CD8-positive, alpha-beta memory T cell (primary cell): ENCODE data around the gene PITPNC1. TPM values are rescaled to one million over a fixed set of nuclear protein-coding genes. Genes with fewer than 3 reads are reported as not detected.
A peak's percentile ranks its signal among the peaks of the same experiment; 100 is the strongest.

Source experiments
- CTCF ChIA-PET: fragments of 350-600 bp; sonication (Branson Sonifier 250); formaldehyde crosslinking; loops from one replicate; lab custom pipeline; 2021; ENCODE audit warnings: antibody characterized with exemption; lab: Charles Lee
- POLR2A ChIA-PET: fragments of 350-600 bp; sonication (Branson Sonifier 250); formaldehyde crosslinking; loops from one replicate; lab custom pipeline; 2021; ENCODE audit warnings: antibody characterized with exemption; lab: Charles Lee
- DNase-seq, 5 donors: peaks; one replicate each; pipeline versions ENCODE4 v3.0.0 to v3.0.0-alpha.2; 2020 to 2022; ENCODE audit warnings: mixed read lengths in 1 of 5
- H3K27ac ChIP-seq: one replicate; pipeline ENCODE4 v1.7.0; 2013; ENCODE audit warnings: low read depth, mild to moderate bottlenecking, low read length, moderate library complexity
- H3K27me3 ChIP-seq: 2 replicates; pipeline ENCODE4 v1.7.0; 2013; ENCODE audit warnings: low read length, mild to moderate bottlenecking; ENCODE audit not compliant: insufficient read depth, poor library complexity, severe bottlenecking
- H3K36me3 ChIP-seq: 2 replicates; pipeline ENCODE4 v1.7.0; 2013; ENCODE audit warnings: mild to moderate bottlenecking, low read length, moderate library complexity; ENCODE audit not compliant: insufficient read depth
- H3K4me1 ChIP-seq: 2 replicates; pipeline ENCODE4 v1.7.0; 2013; ENCODE audit warnings: mild to moderate bottlenecking, low read length, moderate library complexity; ENCODE audit not compliant: insufficient read depth
- H3K4me3 ChIP-seq: 2 replicates; pipeline ENCODE4 v1.7.0; 2013; ENCODE audit warnings: mild to moderate bottlenecking, low read length
- H3K9me3 ChIP-seq: 2 replicates; pipeline ENCODE4 v1.7.0; 2013; ENCODE audit warnings: mild to moderate bottlenecking, low read length
- H3K27ac Mint-ChIP-seq, 8 donors: one replicate each; pipeline ENCODE4 v1.8.0; 2020 to 2021; ENCODE audit warnings: mixed read lengths in 8 of 8, mild to moderate bottlenecking in 6 of 8, inconsistent platforms in 3 of 8, moderate library complexity in 3 of 8
- H3K27me3 Mint-ChIP-seq, 2 donors: one replicate each; pipeline ENCODE4 v1.8.0; 2020 to 2021; ENCODE audit warnings: mixed read lengths in 2 of 2, mild to moderate bottlenecking in 1 of 2, moderate library complexity in 1 of 2
- H3K36me3 Mint-ChIP-seq, 3 donors: one replicate each; pipeline ENCODE4 v1.8.0; 2020 to 2021; ENCODE audit warnings: mixed read lengths in 3 of 3, inconsistent platforms in 1 of 3, mild to moderate bottlenecking in 1 of 3
- H3K4me1 Mint-ChIP-seq, 3 donors: one replicate each; pipeline ENCODE4 v1.8.0; 2020 to 2021; ENCODE audit warnings: mixed read lengths in 3 of 3, inconsistent platforms in 1 of 3, mild to moderate bottlenecking in 1 of 3
- H3K4me3 Mint-ChIP-seq, 7 donors: one replicate each; pipeline ENCODE4 v1.8.0; 2020 to 2021; ENCODE audit warnings: mixed read lengths in 7 of 7, mild to moderate bottlenecking in 6 of 7, moderate library complexity in 4 of 7, inconsistent platforms in 2 of 7
- H3K9me3 Mint-ChIP-seq, 5 donors: one replicate each; pipeline ENCODE4 v1.8.0; 2020 to 2022; ENCODE audit warnings: mixed read lengths in 5 of 5, mild to moderate bottlenecking in 3 of 5, moderate library complexity in 2 of 5, inconsistent platforms in 1 of 5
- polyA plus RNA-seq: library from polyadenylated mRNA; unstranded; fragments of 300-500 nt; fragmentation: Illumina TruSeq; gene quantifications from one replicate; pipeline ENCODE4 v1.2.3, GENCODE V29; 2021
- total RNA-seq, 2 experiments: library from RNA; stranded (reverse); gene quantifications; one replicate each; pipeline ENCODE4 v1.2.3, GENCODE V29; 2021

Gene PITPNC1
- total and polyA plus RNA-seq, 3 experiments from 2014 or later: 43.1 to 163 (median 45.1) TPM

DNA sequence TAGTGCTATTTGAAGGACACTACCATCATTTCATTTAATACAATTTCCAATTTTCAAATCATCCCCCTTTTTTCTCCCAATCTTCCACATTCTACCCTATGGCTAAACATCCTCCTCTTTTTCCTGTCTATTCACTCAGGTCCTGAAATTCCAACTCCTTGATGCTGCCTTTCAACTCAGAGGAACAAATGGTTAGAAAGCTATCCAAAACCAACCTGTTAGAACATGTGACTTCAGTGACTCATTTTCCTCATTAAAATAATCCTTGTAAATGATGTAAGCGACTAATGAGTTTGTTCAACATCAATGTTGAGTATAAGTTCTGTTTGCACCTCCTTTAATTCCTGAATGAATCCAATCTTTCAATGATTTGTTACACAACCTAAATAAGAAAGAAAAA, 16.2 kb upstream of the PITPNC1 start:
- Histone ChIP-seq H3K4me1 (peaks cover 55% of the 10 kb centered on the region), H3K36me3 (peaks cover 6% of the 10 kb centered on the region), H3K4me3 (no peak overlapping the region), H3K27ac (no peak overlapping the region), H3K27me3 (no peaks in the 10 kb centered on the region), H3K9me3 (no peaks in the 10 kb centered on the region)
- Mint-ChIP-seq H3K27ac (peak overlapping the region in 7 of 8 donors; percentile 69 to 93 (median 88)), H3K36me3 (peaks cover 0 to 64% (median 8%) of the 10 kb centered on the region in 3 donors), H3K9me3 (no peaks in the 10 kb centered on the region), H3K4me1 (peaks cover 61 to 89% (median 82%) of the 10 kb centered on the region in 3 donors), H3K27me3 (no peaks in the 10 kb centered on the region), H3K4me3 (peak overlapping the region in 1 of 7 donors; percentile 55)
- ChIA-PET POLR2A (no interaction called here), CTCF (interaction anchor here (1.1 to 1.7 kb wide), 2 partner anchors 327 to 329 kb away, joined by 4 to 5 read pairs; no protein-coding TSS in a partner anchor)
- no peak for DNase-seq

DNA sequence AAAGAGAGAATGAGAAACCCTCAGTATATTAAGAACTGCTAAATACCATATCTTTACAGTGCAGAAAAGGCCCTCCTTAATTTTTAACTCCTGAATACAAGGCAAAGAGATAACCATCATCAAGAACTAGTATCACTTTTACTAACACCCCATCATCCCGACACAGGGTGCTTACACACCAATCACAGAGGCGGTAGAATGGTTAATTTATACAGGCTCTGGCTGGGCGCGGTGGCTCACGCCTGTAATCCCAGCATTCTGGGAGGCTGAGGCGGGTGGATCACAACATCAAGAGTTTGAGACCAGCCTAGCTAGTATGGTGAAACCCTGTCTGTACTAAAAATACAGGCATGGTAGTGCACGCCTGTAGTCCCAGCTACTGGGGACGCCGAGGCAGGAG, 14.9 kb upstream of the PITPNC1 start:
- H3K4me3 Mint-ChIP-seq: peak overlapping the region in 5 of 7 donors; percentile 16 to 54 (median 31)
- H3K4me1 ChIP-seq: peaks cover 55% of the 10 kb centered on the region
- ChIA-PET CTCF (interaction anchor here (0.7 to 2.4 kb wide), 3 partner anchors 11 to 173 kb away, joined by 3 to 11 read pairs (median 3); no protein-coding TSS in a partner anchor), POLR2A (interaction anchor here (0.7 to 1.0 kb wide), 2 partner anchors 117 to 165 kb away, joined by 3 to 5 read pairs; partner anchors contain the start of gene HELZ)
- H3K27me3 ChIP-seq: no peaks in the 10 kb centered on the region
- peaks cover 0 to 60% (median 8%) of the 10 kb centered on the region in 3 donors for H3K36me3 Mint-ChIP-seq
- peaks cover 5% of the 10 kb centered on the region for H3K36me3 ChIP-seq
- H3K4me3 ChIP-seq: no peak overlapping the region
- H3K27ac Mint-ChIP-seq: peak overlapping the region in 7 of 8 donors; percentile 9 to 70 (median 59)
- DNase-seq: no peak
- H3K27me3 Mint-ChIP-seq: peaks cover 0 to 2% of the 10 kb centered on the region in 2 donors
- H3K4me1 Mint-ChIP-seq: peaks cover 64 to 93% (median 87%) of the 10 kb centered on the region in 3 donors
- H3K9me3 ChIP-seq: no peaks in the 10 kb centered on the region
- H3K27ac ChIP-seq: no peak overlapping the region
- no peaks in the 10 kb centered on the region for H3K9me3 Mint-ChIP-seq

DNA sequence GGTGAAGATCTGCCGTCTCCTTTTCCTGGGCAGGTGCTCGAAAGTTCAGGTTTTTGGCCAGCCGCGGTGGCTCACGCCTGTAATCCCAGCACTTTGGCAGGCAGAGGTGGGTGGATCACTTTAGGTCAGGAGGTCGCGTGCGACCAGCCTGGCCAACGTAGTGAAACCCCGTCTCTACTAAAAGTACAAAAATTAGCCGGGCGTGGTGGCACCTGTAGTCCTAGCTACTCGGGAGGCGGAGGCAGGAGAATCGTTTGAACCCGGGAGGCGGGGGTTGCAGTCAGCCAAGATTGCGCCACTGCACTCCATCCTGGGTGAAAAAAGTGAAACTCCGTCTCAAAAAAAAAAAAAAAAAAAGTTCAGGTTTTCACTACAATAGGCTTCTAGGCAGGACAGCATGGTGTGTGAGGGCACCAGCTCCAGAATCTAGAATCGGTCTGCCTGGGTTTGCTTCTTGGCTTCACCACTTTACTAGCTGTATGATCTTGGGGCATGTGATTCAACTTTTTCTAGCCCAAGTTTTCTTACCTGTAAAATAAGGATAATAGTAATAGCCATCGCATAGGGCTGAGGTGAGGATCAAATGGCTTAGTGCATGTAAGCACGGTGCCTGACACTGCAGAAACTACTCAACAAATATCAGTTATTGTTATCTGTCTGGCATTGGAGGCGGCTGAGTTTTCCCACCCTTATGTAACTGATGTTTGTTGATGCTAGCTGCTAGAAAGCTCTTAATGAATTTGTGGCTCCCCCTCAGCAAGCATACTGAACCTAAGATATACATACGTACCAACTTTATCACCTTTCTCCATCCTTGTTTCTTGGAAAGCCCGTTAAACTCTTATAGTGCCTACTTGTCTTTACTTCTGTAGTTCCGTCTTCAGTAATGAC, 12.0 kb upstream of the PITPNC1 start:
- H3K4me1 ChIP-seq: peaks cover 39% of the 10 kb centered on the region
- CTCF ChIA-PET: interaction anchor here (0.7 to 3.9 kb wide), 4 partner anchors 11 to 323 kb away, joined by 3 to 35 read pairs (median 5); partner anchors contain the start of gene PITPNC1
- peaks cover 5% of the 10 kb centered on the region for H3K36me3 ChIP-seq
- POLR2A ChIA-PET: interaction anchor here (0.6 to 3.1 kb wide), 5 partner anchors 13 to 742 kb away, joined by 3 to 20 read pairs (median 4); partner anchors contain the start of genes NOL11 and PITPNC1
- H3K4me3 Mint-ChIP-seq: peak overlapping the region; percentile 91 to 98 (median 96)
- H3K9me3 Mint-ChIP-seq: no peaks in the 10 kb centered on the region
- H3K27me3 Mint-ChIP-seq: peaks cover 0 to 2% of the 10 kb centered on the region in 2 donors
- H3K36me3 Mint-ChIP-seq: peaks cover 0 to 45% (median 6%) of the 10 kb centered on the region in 3 donors
- H3K27ac Mint-ChIP-seq: peak overlapping the region; percentile 87 to 99 (median 97)
- H3K4me3 ChIP-seq: peak overlapping the region; percentile 90
- peak overlapping the region; percentile 92 for H3K27ac ChIP-seq
- DNase-seq: no peak
- no peaks in the 10 kb centered on the region for H3K27me3 ChIP-seq
- H3K9me3 ChIP-seq: no peaks in the 10 kb centered on the region
- H3K4me1 Mint-ChIP-seq: peaks cover 49 to 67% (median 66%) of the 10 kb centered on the region in 3 donors

DNA sequence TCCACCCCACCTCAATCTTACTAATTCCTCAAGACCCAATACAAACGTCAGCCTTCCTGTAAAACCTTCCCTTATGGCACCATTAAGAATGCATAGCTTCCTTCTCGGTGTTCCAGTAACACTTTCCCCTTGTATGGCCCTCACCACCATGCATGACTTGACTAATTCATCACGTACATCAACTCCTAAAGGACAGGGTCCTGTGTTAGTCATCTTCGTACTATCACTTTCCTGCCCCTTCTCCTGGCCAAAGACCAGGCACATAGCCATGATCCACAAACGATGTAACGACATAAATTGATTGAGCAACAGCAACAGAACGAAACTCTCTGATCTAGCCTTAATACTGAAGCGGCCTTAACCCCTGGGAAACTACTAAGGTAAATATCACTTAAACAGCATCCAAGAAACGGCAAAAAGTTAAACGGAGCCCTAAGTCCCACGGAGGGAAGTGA, 11.3 kb upstream of the PITPNC1 start:
- no peaks in the 10 kb centered on the region for H3K9me3 Mint-ChIP-seq
- Histone ChIP-seq H3K9me3 (no peaks in the 10 kb centered on the region), H3K4me1 (peaks cover 32% of the 10 kb centered on the region), H3K36me3 (peaks cover 1% of the 10 kb centered on the region), H3K27me3 (no peaks in the 10 kb centered on the region), H3K27ac (peak overlapping the region; percentile 92), H3K4me3 (peak overlapping the region; percentile 90)
- H3K27ac Mint-ChIP-seq: peak overlapping the region; percentile 87 to 99 (median 97)
- CTCF ChIA-PET: interaction anchor here (1.4 to 3.9 kb wide), 3 partner anchors 10 to 322 kb away, joined by 3 to 35 read pairs (median 7); partner anchors contain the start of gene PITPNC1
- POLR2A ChIA-PET: interaction anchor here (0.6 to 3.1 kb wide), 7 partner anchors 12 to 741 kb away, joined by 3 to 20 read pairs (median 4); partner anchors contain the start of genes NOL11 and PITPNC1
- peak overlapping the region; percentile 91 to 98 (median 96) for H3K4me3 Mint-ChIP-seq
- H3K36me3 Mint-ChIP-seq: peaks cover 0 to 38% (median 4%) of the 10 kb centered on the region in 3 donors
- H3K27me3 Mint-ChIP-seq: peaks cover 0 to 3% of the 10 kb centered on the region in 2 donors
- peak in 1 of 5 donors; percentile 20 for DNase-seq
- H3K4me1 Mint-ChIP-seq: peaks cover 42 to 61% (median 59%) of the 10 kb centered on the region in 3 donors

DNA sequence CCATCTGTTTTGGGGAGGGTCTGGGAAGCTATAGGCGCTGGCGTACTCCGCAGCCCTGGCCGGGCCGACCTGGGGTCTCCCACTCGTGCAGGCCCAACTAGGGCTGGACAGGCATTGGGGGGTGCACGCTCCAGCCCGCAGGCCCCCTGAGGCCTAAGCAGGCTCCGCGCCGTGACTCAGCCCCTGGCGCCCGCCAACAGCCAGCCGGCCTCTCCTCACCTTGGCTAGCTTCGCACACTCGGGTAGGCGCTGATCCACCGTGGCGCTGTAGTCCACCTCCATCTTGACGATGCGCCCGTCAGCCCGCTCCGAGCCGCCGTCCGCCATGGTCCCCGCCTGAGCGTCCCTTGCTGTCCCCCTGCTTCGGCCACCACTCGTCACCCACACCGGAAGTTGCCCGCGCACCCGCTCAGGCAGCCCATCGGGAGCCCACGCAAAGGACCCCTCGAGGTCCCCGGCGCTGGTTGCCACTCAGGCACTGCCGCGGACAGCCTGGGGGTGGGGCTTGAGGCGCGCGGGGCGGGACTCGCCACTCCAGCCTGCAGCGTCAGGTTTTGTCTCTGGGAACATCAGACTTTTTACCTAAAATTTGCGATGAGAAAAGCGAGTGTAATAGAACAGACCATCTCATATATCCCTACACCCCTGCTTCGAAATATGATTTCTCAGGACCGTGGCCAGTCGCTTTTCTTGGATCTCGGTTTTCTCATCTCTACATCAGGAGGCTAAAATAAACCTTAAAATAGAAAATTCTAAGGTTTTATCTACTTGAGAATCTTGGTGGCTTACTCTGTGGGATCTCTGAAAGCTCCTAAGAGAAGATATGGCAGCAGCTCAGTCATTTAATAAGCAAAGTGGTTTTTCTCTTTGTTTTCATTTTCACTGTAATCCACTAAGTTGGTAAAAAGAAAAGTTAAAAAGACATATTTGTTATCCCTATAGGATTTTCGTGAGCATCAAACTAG, 10.6 kb upstream of the PITPNC1 start, which contains the start of gene PSMD12:
Gene PSMD12 (minus strand): TSS at position 385 of the 965 bp plus-strand sequence. CDS start 58 bp downstream, at position 327.
- ChIA-PET CTCF (interaction anchor here (1.4 to 3.9 kb wide), 4 partner anchors 9 to 351 kb away, joined by 3 to 35 read pairs (median 6); partner anchors contain the start of genes NOL11 and PITPNC1), POLR2A (interaction anchor here (0.6 to 3.1 kb wide), 6 partner anchors 11 to 119 kb away, joined by 3 to 20 read pairs (median 4); partner anchors contain the start of gene PITPNC1)
- peaks cover 0 to 33% (median 3%) of the 10 kb centered on the region in 3 donors for H3K36me3 Mint-ChIP-seq
- peak within 1 kb of the TSS; percentile 92 for H3K27ac ChIP-seq
- H3K27me3 ChIP-seq: no peaks in the 10 kb centered on the region
- H3K36me3 ChIP-seq: no peaks in the 10 kb centered on the region
- H3K27me3 Mint-ChIP-seq: peaks cover 0 to 4% of the 10 kb centered on the region in 2 donors
- DNase-seq: peak; percentile 89 to 94 (median 93)
- H3K4me1 ChIP-seq: peaks cover 31% of the 10 kb centered on the region
- peaks cover 38 to 55% (median 52%) of the 10 kb centered on the region in 3 donors for H3K4me1 Mint-ChIP-seq
- H3K27ac Mint-ChIP-seq: peak within 1 kb of the TSS; percentile 87 to 99 (median 98)
- H3K4me3 ChIP-seq: peak within 1 kb of the TSS; percentile 90
- peak within 1 kb of the TSS; percentile 91 to 98 (median 96) for H3K4me3 Mint-ChIP-seq
- no peaks in the 10 kb centered on the region for H3K9me3 Mint-ChIP-seq
- no peaks in the 10 kb centered on the region for H3K9me3 ChIP-seq

DNA sequence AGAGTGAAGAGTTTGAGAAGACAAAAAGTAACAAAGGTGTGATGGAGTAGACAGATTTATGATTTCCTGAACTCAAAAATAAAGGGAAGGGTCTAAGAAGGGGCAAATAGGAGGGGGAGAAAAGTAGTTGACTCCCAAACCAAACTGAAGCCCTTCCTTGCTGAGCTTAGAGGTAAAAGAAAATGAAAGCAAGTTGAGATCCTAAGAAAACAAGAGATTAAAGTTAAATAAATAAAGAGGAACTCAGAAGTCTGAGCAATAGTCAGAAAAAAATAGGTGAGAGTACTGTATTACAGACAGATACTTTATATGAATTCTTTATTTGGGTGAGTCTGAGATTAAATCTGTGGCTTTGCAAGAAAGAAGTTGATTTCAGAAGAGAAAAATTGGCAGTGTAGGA, 7.4 kb upstream of the PITPNC1 start:
- H3K4me3 ChIP-seq: no peak overlapping the region
- Mint-ChIP-seq H3K27ac (peak overlapping the region in 1 of 8 donors; percentile 63), H3K4me3 (peak overlapping the region in 1 of 7 donors; percentile 60), H3K4me1 (peaks cover 18 to 27% (median 26%) of the 10 kb centered on the region in 3 donors), H3K9me3 (no peaks in the 10 kb centered on the region), H3K36me3 (peaks cover 0 to 15% (median 0%) of the 10 kb centered on the region in 3 donors), H3K27me3 (peaks cover 0 to 4% of the 10 kb centered on the region in 2 donors)
- H3K4me1 ChIP-seq: peaks cover 9% of the 10 kb centered on the region
- H3K27me3 ChIP-seq: no peaks in the 10 kb centered on the region
- no peaks in the 10 kb centered on the region for H3K9me3 ChIP-seq
- no peak for DNase-seq
- no peak overlapping the region for H3K27ac ChIP-seq
- ChIA-PET POLR2A (interaction anchor here (0.6 to 0.8 kb wide), 2 partner anchors 8 to 19 kb away, joined by 3 to 7 read pairs; no protein-coding TSS in a partner anchor), CTCF (interaction anchor here (1.7 to 2.3 kb wide), 2 partner anchors 8 to 71 kb away, joined by 6 to 7 read pairs; no protein-coding TSS in a partner anchor)
- no peaks in the 10 kb centered on the region for H3K36me3 ChIP-seq
